H1 (cell line): ENCODE results near the gene ZDHHC11B. TPM values are rescaled to one million over a fixed set of nuclear protein-coding genes. Genes with fewer than 3 reads are reported as not detected.
"Not testable (repeated sequence)": the region's sequence is repeated elsewhere in the genome, so short reads cannot be mapped to it uniquely, and the experiment has no call there.

ENCODE experiments used
- CTCF ChIA-PET: fragments of 300-600 bp; sonication (Branson Sonifier 250); formaldehyde crosslinking; loops from one replicate; lab custom pipeline; 2021; ENCODE audit not compliant: partially characterized antibody; lab: Charles Lee
- POLR2A ChIA-PET: fragments of 300-600 bp; sonication (Branson Sonifier 250); formaldehyde crosslinking; loops from one replicate; lab custom pipeline; 2021; ENCODE audit warnings: inconsistent platforms; ENCODE audit not compliant: partially characterized antibody; lab: Charles Lee
- DNase-seq, 2 experiments: peaks; one replicate each; pipeline versions ENCODE4 v3.0.0 to v3.0.0-alpha.2; 2010 to 2022; ENCODE audit warnings: low spot score in 2 of 2, low read depth in 1 of 2, mixed read lengths in 1 of 2
- FAIRE-seq: peaks from 2 replicates; lab custom pipeline; 2011; peaks lifted over from hg19 to GRCh38; lab: Jason Lieb, UNC
- H2AFZ ChIP-seq: 2 replicates; pipeline ENCODE4 v1.8.1; 2012; ENCODE audit warnings: low read length, inconsistent platforms
- H2AK5ac ChIP-seq: 2 replicates; pipeline ENCODE4 v1.6.1; 2013; ENCODE audit warnings: low read depth, low read length
- H2BK120ac ChIP-seq: replicated peaks from 2 replicates; pipeline ENCODE3; 2013; ENCODE audit warnings: low read depth, low read length, inconsistent platforms
- H2BK12ac ChIP-seq: 2 replicates; pipeline ENCODE4 v1.6.1; 2013; ENCODE audit warnings: low read depth, low read length
- H2BK15ac ChIP-seq: 2 replicates; pipeline ENCODE4 v1.6.1; 2013; ENCODE audit warnings: low read length
- H2BK20ac ChIP-seq: 2 replicates; pipeline ENCODE4 v1.6.1; 2013; ENCODE audit warnings: low read length
- H2BK5ac ChIP-seq: 2 replicates; pipeline ENCODE4 v1.6.1; 2013; ENCODE audit warnings: low read depth, low read length
- H3K14ac ChIP-seq: 2 replicates; pipeline ENCODE4 v1.6.1; 2013; ENCODE audit warnings: inconsistent platforms; ENCODE audit not compliant: insufficient read length
- H3K18ac ChIP-seq: 2 replicates; pipeline ENCODE4 v1.6.1; 2013; ENCODE audit warnings: low read length; ENCODE audit errors: extremely low read depth
- H3K23ac ChIP-seq: 2 replicates; pipeline ENCODE4 v1.6.1; 2013; ENCODE audit warnings: inconsistent platforms; ENCODE audit not compliant: insufficient read length
- H3K23me2 ChIP-seq: 2 replicates; pipeline ENCODE4 v1.6.1; 2013; ENCODE audit warnings: low read depth, low read length
- H3K27ac ChIP-seq: 2 replicates; pipeline ENCODE4 v1.6.1; 2011; ENCODE audit warnings: low read depth, low read length, inconsistent platforms
- H3K27me3 ChIP-seq, 4 experiments: replicated peaks in 1 of 4; 1 replicate in 1 of 4; 2 replicates in 3 of 4; pipeline versions ENCODE4 v1.6.1 to v1.8.1; 2011 to 2013; ENCODE audit warnings: low read length in 3 of 4, mild to moderate bottlenecking in 3 of 4, inconsistent platforms in 2 of 4, mixed read lengths in 2 of 4, moderate library complexity in 1 of 4; ENCODE audit not compliant: control insufficient read depth in 3 of 4, insufficient read depth in 3 of 4; ENCODE audit errors: extremely low read depth in 1 of 4
- H3K36me3 ChIP-seq, 4 experiments: 2 replicates each; pipeline versions ENCODE4 v1.6.1 to v1.8.1; 2011 to 2013; ENCODE audit warnings: mild to moderate bottlenecking in 4 of 4, low read length in 3 of 4, moderate library complexity in 2 of 4, control low read depth in 1 of 4, inconsistent platforms in 1 of 4; ENCODE audit not compliant: insufficient read depth in 4 of 4, control insufficient read depth in 2 of 4
- H3K4ac ChIP-seq: replicated peaks from 2 replicates; pipeline ENCODE3; 2013; ENCODE audit warnings: low read length, low read depth, mixed read lengths, inconsistent platforms; ENCODE audit not compliant: insufficient read length
- H3K4me1 ChIP-seq, 4 experiments: replicated peaks in 1 of 4; 1 replicate in 1 of 4; 2 replicates in 3 of 4; pipeline versions ENCODE4 v1.6.1 to v1.8.1; 2011 to 2013; ENCODE audit warnings: low read length in 3 of 4, inconsistent platforms in 2 of 4, mixed read lengths in 1 of 4; ENCODE audit not compliant: insufficient read depth in 4 of 4, control insufficient read depth in 3 of 4
- H3K4me2 ChIP-seq, 2 experiments: 2 replicates each; pipeline versions ENCODE4 v1.6.1 to v1.8.1; 2011 to 2013; ENCODE audit warnings: low read depth in 2 of 2, low read length in 2 of 2, control low read depth in 1 of 2, inconsistent platforms in 1 of 2, mild to moderate bottlenecking in 1 of 2; ENCODE audit not compliant: insufficient read depth in 1 of 2
- H3K4me3 ChIP-seq, 4 experiments: fragments of 200-600, 300-600 bp in 1 of 4; sonication (generic), shearing (Covaris generic), sonication (Bioruptor Twin) in 1 of 4; 2 replicates each; pipeline versions ENCODE4 v1.5.1 to v1.8.1; 2011 to 2016; ENCODE audit warnings: low read length in 4 of 4, low read depth in 3 of 4, control low read depth in 2 of 4, inconsistent platforms in 2 of 4, mild to moderate bottlenecking in 2 of 4, mixed read lengths in 1 of 4, moderate library complexity in 1 of 4; ENCODE audit not compliant: insufficient read depth in 2 of 4; ENCODE audit errors: extremely low read depth in 1 of 4
- H3K56ac ChIP-seq: replicated peaks from 2 replicates; pipeline ENCODE3; 2013; ENCODE audit warnings: low read depth, mild to moderate bottlenecking, mixed read lengths, low read length, inconsistent platforms; ENCODE audit not compliant: insufficient read length
- H3K79me1 ChIP-seq: 2 replicates; pipeline ENCODE4 v1.6.1; 2013; ENCODE audit warnings: low read depth, low read length, control low read depth
- H3K79me2 ChIP-seq, 2 experiments: 2 replicates each; pipeline versions ENCODE4 v1.6.1 to v1.8.1; 2012 to 2013; ENCODE audit warnings: low read length in 2 of 2, mild to moderate bottlenecking in 2 of 2, inconsistent platforms in 1 of 2; ENCODE audit not compliant: insufficient read depth in 2 of 2, control insufficient read depth in 1 of 2
- H3K9ac ChIP-seq, 4 experiments: replicated peaks in 1 of 4; 1 replicate in 1 of 4; 2 replicates in 3 of 4; pipeline versions ENCODE4 v1.6.1 to v1.8.1; 2011 to 2013; ENCODE audit warnings: low read depth in 3 of 4, low read length in 3 of 4, control low read depth in 2 of 4, mild to moderate bottlenecking in 2 of 4, moderate library complexity in 2 of 4, inconsistent platforms in 1 of 4; ENCODE audit errors: extremely low read depth in 1 of 4
- H3K9me3 ChIP-seq, 2 experiments: 2 replicates each; pipeline versions ENCODE4 v1.6.1 to v1.8.1; 2012 to 2013; ENCODE audit warnings: mild to moderate bottlenecking in 2 of 2, moderate library complexity in 2 of 2, control low read depth in 1 of 2, inconsistent platforms in 1 of 2, low read depth in 1 of 2, low read length in 1 of 2, mixed read lengths in 1 of 2; ENCODE audit not compliant: insufficient read depth in 2 of 2
- H4K20me1 ChIP-seq, 2 experiments: replicated peaks in 1 of 2; 2 replicates each; pipeline versions ENCODE3 to v1.8.1; 2011 to 2013; ENCODE audit warnings: inconsistent platforms in 2 of 2, low read length in 2 of 2, mild to moderate bottlenecking in 1 of 2; ENCODE audit not compliant: insufficient read depth in 2 of 2, control insufficient read depth in 1 of 2
- H4K5ac ChIP-seq: 2 replicates; pipeline ENCODE4 v1.6.1; 2013; ENCODE audit warnings: low read length, low read depth, mixed read lengths, inconsistent platforms; ENCODE audit not compliant: insufficient read length
- H4K8ac ChIP-seq: 2 replicates; pipeline ENCODE4 v1.8.0; 2013; ENCODE audit warnings: mild to moderate bottlenecking, moderate library complexity, low read length, inconsistent platforms; ENCODE audit not compliant: insufficient read depth; ENCODE audit errors: extremely low read depth
- H4K91ac ChIP-seq: replicated peaks from 2 replicates; pipeline ENCODE3; 2013; ENCODE audit warnings: low read length, mixed read lengths, inconsistent platforms; ENCODE audit not compliant: insufficient read length
- WGBS, 2 experiments: shearing (Covaris generic) in 1 of 2; methylation state at CpG; one replicate each; pipeline versions ENCODE4 v1.1.6 to v1.1.7; 2013 to 2015; ENCODE audit warnings: low lambda C conversion rate in 2 of 2, mixed read lengths in 2 of 2, inconsistent platforms in 1 of 2, low coverage in 1 of 2, missing lambda C conversion rate in 1 of 2; ENCODE audit not compliant: insufficient replicate concordance in 2 of 2, insufficient coverage in 1 of 2, insufficient read length in 1 of 2; ENCODE audit errors: extremely low coverage in 1 of 2, missing lambda C conversion rate in 1 of 2; 5-methylcytosine and 5-hydroxymethylcytosine counted together
- polyA plus RNA-seq, 7 experiments: library from polyadenylated mRNA; depleted of rRNA in 3 of 7; stranded (reverse) in 5 of 7; unstranded in 2 of 7; fragments of >200 nt in 5 of 7; fragments of 200-250 nt in 2 of 7; gene quantifications; 1 replicate in 5 of 7; 2 replicates in 1 of 7; 4 replicates in 1 of 7; pipeline versions ENCODE4 v1.2.1 to v1.2.3, GENCODE V29; 2011 to 2013; ENCODE audit warnings: missing spikeins in 2 of 7, mixed read lengths in 2 of 7
- total RNA-seq: library from RNA; stranded (reverse); fragmentation: NEBNext Ultra II Directional; extraction: Animal tissue kit (Norgen Biotek cat#: 25700); gene quantifications from 2 replicates; pipeline ENCODE4 v1.2.1, GENCODE V29; 2021

The ZDHHC11B gene
- total and polyA plus RNA-seq, 2 of the 8 experiments (the other 6 are each of a cell fraction or from before 2014, with no cell fraction given), result 0.29 to 2.5 TPM

DNA sequence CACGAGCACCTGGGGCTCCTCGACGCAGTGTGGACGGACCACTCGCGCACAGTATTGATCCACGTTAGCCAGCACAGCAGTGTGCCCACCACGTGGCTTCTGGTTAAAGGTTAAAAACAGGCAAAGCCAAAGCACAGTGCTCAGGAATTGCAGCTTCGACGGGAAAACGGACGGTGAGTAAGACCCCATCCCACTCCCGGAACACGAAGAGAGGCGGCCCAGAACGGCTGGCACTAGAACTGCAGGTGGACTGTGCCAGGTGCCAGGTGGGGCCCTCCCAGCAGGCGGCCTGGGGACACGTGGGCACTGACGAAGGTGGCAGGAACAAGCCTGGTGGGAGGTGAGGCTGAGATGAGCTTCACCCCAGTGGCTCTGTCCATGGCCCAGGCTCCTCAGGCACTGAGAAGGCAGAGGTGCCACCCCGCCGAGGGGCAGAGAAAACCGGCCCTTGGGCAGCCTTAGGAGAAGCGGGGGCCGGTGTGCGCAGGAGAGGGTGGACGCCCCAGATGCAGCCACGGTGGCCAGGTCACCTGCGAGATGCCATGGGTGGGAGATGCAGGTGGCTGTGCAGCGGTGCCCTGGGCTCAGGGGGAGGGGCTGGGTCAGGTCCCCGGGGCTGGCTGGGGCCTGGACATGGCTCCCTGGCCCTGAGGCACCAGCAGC is 96.0 kb downstream of the ZDHHC11B start:
- H2BK15ac ChIP-seq, H2AFZ ChIP-seq, H3K79me2 ChIP-seq, H3K9ac ChIP-seq, H3K4me1 ChIP-seq, H2BK12ac ChIP-seq, H2BK5ac ChIP-seq, H3K56ac ChIP-seq, H4K5ac ChIP-seq, H2BK20ac ChIP-seq, H3K23me2 ChIP-seq, H3K27ac ChIP-seq, CTCF ChIA-PET, H3K4me3 ChIP-seq, H3K14ac ChIP-seq, POLR2A ChIA-PET, DNase-seq, H3K18ac ChIP-seq, FAIRE-seq, H2BK120ac ChIP-seq, H4K91ac ChIP-seq, H4K20me1 ChIP-seq, H3K79me1 ChIP-seq, H3K4me2 ChIP-seq, H3K36me3 ChIP-seq, H2AK5ac ChIP-seq, H3K23ac ChIP-seq, H3K9me3 ChIP-seq, H3K4ac ChIP-seq, H4K8ac ChIP-seq: not testable (repeated sequence)
- peaks cover 3 to 13% (median 12%) of the 10 kb centered on the region in 4 experiments for H3K27me3 ChIP-seq
- WGBS, 2 experiments, result 85% methylated on average over 16 of the region's 30 CpGs; no CpG with 5 or more reads in 1 of the 2 experiments

DNA sequence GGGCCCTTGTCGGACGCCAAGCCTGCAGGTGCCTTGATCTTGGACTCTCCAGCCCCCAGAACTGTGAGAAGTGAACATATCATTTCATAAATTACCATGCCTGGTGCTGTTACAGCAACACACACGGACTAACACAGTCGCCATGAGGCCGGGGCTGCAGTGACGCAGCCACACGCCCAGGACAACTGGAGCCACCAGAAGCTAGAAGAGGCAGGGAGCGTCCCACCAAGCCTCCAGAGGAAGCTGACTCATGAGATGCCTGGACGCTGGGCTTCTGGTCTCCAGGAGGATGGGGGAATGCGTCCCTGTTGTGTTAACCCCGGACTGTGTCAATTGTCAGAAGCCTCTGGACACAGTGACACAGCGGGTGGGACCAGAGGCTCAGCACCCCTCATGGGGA is 97.6 kb downstream of the ZDHHC11B start:
- H2BK15ac ChIP-seq, H4K5ac ChIP-seq, H3K4me3 ChIP-seq, H3K9me3 ChIP-seq, H3K79me1 ChIP-seq, H3K56ac ChIP-seq, H4K20me1 ChIP-seq, H2BK12ac ChIP-seq, H3K18ac ChIP-seq, H4K91ac ChIP-seq, H3K27me3 ChIP-seq, H3K9ac ChIP-seq, H2BK5ac ChIP-seq, FAIRE-seq, H3K4me2 ChIP-seq, H2AFZ ChIP-seq, H3K79me2 ChIP-seq, H4K8ac ChIP-seq, CTCF ChIA-PET, H3K36me3 ChIP-seq, H3K4ac ChIP-seq, H3K14ac ChIP-seq, H2BK20ac ChIP-seq, H3K4me1 ChIP-seq, H3K23me2 ChIP-seq, H3K27ac ChIP-seq, POLR2A ChIA-PET, H2AK5ac ChIP-seq, H3K23ac ChIP-seq, DNase-seq, H2BK120ac ChIP-seq: not testable (repeated sequence)
- WGBS, 2 experiments, result 76% methylated on average over 12 of the region's 12 CpGs; no CpG with 5 or more reads in 1 of the 2 experiments
